Myocyte (in vitro differentiated cells): ENCODE results near the gene SWAP70. TPM values are rescaled to one million over a fixed set of nuclear protein-coding genes. Genes with fewer than 3 reads are reported as not detected.

Source experiments
- total RNA-seq: library from RNA; depleted of rRNA; stranded (reverse); fragments of >200 nt; gene quantifications from 2 replicates; pipeline ENCODE4 v1.2.3, GENCODE V29; 2014

The SWAP70 gene
- total RNA-seq, 1 donor from 2014 or later: 23.5 TPM

Other genes with a start within 250 kb of the SWAP70 start
- gene ZNF143, start 203.1 kb upstream of the SWAP70 start, total RNA-seq: 21.0 and 27.9 TPM in 2 replicates
- gene WEE1, start 90.4 kb upstream of the SWAP70 start, total RNA-seq: 36.1 and 37.7 TPM in 2 replicates